Kidney (tissue), 14 donors: Measurements from ENCODE around the gene DBNDD1. TPM values are rescaled to one million over a fixed set of nuclear protein-coding genes. Genes with fewer than 3 reads are reported as not detected.

ENCODE experiments used
- DNase-seq, 5 donors: peaks; one replicate each; pipeline ENCODE4 v3.0.0-alpha.2; 2013 to 2020
- FAIRE-seq: peaks from 2 replicates; lab custom pipeline; 2012; peaks lifted over from hg19 to GRCh38; lab: Jason Lieb, UNC
- H3K27ac ChIP-seq, 2 donors: one replicate each; pipeline ENCODE4 v1.7.0; 2013; ENCODE audit warnings: low read depth in 2 of 2, low read length in 2 of 2, inconsistent platforms in 1 of 2
- H3K27me3 ChIP-seq: one replicate; pipeline ENCODE4 v1.7.1; 2013; ENCODE audit warnings: low read length, inconsistent platforms; ENCODE audit not compliant: control insufficient read depth, insufficient read depth
- H3K36me3 ChIP-seq, 3 donors: one replicate each; pipeline versions ENCODE4 v1.7.0 to v1.7.1; 2013; ENCODE audit warnings: low read length in 3 of 3, control low read depth in 1 of 3, inconsistent platforms in 1 of 3; ENCODE audit not compliant: insufficient read depth in 3 of 3, control insufficient read depth in 2 of 3
- H3K4me1 ChIP-seq, 3 donors: one replicate each; pipeline versions ENCODE4 v1.7.0 to v1.7.1; 2013; ENCODE audit warnings: low read length in 3 of 3, inconsistent platforms in 1 of 3, low read depth in 1 of 3; ENCODE audit not compliant: control insufficient read depth in 2 of 3, insufficient read depth in 2 of 3
- H3K4me3 ChIP-seq, 3 donors: one replicate each; pipeline versions ENCODE4 v1.7.0 to v1.8.1; 2013; ENCODE audit warnings: low read length in 3 of 3, control low read depth in 1 of 3, inconsistent platforms in 1 of 3
- H3K9ac ChIP-seq, 3 donors: one replicate each; pipeline versions ENCODE4 v1.7.0 to v1.7.1; 2013; ENCODE audit warnings: low read length in 3 of 3, control low read depth in 1 of 3, inconsistent platforms in 1 of 3
- H3K9me3 ChIP-seq, 3 donors: one replicate each; pipeline versions ENCODE4 v1.7.0 to v1.7.1; 2013; ENCODE audit warnings: low read length in 3 of 3, control low read depth in 1 of 3, inconsistent platforms in 1 of 3; ENCODE audit not compliant: control insufficient read depth in 2 of 3, insufficient read depth in 1 of 3
- intact Hi-C: fragments of 100-400 bp; cut with DNase I; formaldehyde crosslinking; loops from one replicate; pipeline ENCODE4 v1.11.1; 2022
- polyA plus RNA-seq: library from polyadenylated mRNA; stranded (reverse); fragments of 350-450 nt; fragmentation: Illumina TruSeq; extraction: RNeasy Lipid Tissue Mini Kit (QIAGEN cat#74804); gene quantifications from one replicate; pipeline ENCODE4 v1.2.3, GENCODE V29; 2014; ENCODE audit warnings: low read depth, low replicate concordance; ENCODE audit not compliant: insufficient read depth
- total RNA-seq: library from RNA; stranded (reverse); fragmentation: NEBNext Ultra II Directional; extraction: Animal tissue kit (Norgen Biotek cat#: 25700); gene quantifications from one replicate; pipeline ENCODE4 v1.2.1, GENCODE V29; 2021
- TF ChIP-seq, protein P1 (sequence below): IDR thresholded peaks from 3 replicates; pipeline ENCODE4 v1.5.1; 2012; ENCODE audit warnings: mild to moderate bottlenecking, moderate library complexity, borderline replicate concordance; ENCODE audit not compliant: insufficient read depth; ENCODE audit errors: extremely low read depth
- donor health status: control.
- donor health status: control.
- donor health status: control.
- donor health status: control.
- donor health status: control.
- donor health status: DM: yes; HTN: yes; CAD: no.
- donor health status: Normal renal cell carcinoma (clear cell type).

DBNDD1 gene
- total and polyA plus RNA-seq, 2 donors from 2014 or later = 15.1 to 16.3 TPM

DNA sequence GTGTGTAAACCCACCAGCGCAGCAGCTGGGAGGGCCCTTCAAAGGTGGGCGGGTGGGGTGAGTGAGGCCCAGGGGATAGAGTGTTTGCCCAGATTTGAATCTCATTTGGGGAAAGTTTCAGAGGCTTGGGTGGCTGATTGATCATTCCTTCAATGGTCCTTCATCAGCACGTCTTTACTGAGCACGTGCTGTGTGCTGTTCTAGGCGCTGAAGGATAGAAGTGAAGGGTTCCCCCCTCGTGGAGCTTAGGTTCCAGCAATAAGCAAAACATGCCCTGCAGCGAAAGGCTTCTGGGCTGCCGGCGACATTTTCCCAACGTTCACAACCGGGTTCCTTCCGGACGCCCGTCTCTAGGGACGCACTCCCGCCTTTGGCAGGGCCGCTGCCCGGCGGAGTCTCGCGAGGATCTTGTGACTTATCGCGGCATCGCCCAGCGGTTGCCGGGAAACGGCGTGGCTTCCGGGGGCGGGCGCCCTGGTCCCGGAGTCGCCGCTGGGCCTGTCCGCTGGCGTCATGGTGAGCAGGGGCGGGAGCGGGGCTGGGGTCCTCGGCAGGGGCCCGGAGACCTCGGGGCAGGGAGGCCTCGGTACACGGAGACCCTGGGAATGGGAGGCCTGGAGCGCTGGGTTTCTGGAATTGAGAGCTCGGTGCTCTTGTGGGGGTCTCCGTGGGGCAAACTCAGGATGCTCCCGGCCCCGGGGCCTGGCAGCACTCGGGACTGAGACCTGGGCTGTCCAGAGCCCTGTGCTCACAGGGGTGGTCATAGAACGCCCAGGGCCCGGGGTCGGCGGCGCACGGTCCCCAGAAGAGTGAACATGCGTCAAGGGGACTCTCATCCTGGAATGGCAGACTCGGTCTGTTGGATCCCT, 3.2 kb upstream of the DBNDD1 start:
- DNase-seq (peak; percentile 94 to 97 (median 96)), FAIRE-seq (no peak)
- Histone ChIP-seq H3K4me3 (peak overlapping the region; percentile 71 to 91 (median 71)), H3K9ac (peak overlapping the region; percentile 51 to 71 (median 52)), H3K36me3 (no peaks in the 10 kb centered on the region), H3K4me1 (peaks cover 0 to 26% (median 2%) of the 10 kb centered on the region in 3 donors), H3K27me3 (no peaks in the 10 kb centered on the region), H3K9me3 (no peaks in the 10 kb centered on the region), H3K27ac (peak overlapping the region in 1 of 2 donors; percentile 63)
- TF ChIP-seq, protein P1, sequence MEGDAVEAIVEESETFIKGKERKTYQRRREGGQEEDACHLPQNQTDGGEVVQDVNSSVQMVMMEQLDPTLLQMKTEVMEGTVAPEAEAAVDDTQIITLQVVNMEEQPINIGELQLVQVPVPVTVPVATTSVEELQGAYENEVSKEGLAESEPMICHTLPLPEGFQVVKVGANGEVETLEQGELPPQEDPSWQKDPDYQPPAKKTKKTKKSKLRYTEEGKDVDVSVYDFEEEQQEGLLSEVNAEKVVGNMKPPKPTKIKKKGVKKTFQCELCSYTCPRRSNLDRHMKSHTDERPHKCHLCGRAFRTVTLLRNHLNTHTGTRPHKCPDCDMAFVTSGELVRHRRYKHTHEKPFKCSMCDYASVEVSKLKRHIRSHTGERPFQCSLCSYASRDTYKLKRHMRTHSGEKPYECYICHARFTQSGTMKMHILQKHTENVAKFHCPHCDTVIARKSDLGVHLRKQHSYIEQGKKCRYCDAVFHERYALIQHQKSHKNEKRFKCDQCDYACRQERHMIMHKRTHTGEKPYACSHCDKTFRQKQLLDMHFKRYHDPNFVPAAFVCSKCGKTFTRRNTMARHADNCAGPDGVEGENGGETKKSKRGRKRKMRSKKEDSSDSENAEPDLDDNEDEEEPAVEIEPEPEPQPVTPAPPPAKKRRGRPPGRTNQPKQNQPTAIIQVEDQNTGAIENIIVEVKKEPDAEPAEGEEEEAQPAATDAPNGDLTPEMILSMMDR = no peak
- intact Hi-C loops = no loop called here

DNA sequence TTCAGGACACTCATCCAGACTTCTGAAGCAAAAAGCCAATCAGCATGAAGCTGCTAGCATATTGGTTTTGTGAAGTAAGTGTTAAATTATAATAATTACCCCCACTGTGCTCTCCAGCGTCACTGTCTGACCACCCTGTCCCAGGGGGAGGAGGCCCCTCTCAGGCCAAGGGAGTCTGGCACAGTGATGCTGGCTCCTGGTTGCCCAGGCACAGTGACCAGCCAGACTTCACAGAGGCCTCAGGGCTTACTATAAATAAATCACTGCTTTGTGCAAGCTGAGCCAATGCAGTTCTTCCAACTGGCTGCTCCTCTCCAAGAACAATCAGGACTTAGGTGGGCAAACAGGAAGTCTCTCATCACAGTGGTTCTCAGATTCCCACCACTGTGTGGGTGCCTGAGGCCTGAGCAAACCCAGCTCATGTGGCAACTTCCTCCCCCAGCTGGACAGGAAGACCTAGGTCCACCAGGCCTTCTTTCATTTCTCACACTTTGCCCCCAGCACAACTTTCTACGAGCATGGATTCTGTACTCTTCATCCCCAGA, 1.7 kb upstream of the DBNDD1 start:
- Histone ChIP-seq H3K4me1 (peaks cover 0 to 26% (median 2%) of the 10 kb centered on the region in 3 donors), H3K4me3 (no peak overlapping the region), H3K36me3 (no peaks in the 10 kb centered on the region), H3K9me3 (no peaks in the 10 kb centered on the region), H3K9ac (peak overlapping the region in 1 of 3 donors; percentile 15), H3K27me3 (no peaks in the 10 kb centered on the region), H3K27ac (no peak overlapping the region)
- TF ChIP-seq, protein P1 = no peak
- DNase-seq (peak in 4 of 5 donors; percentile 27 to 64 (median 39)), FAIRE-seq (no peak)
- intact Hi-C loops = no loop called here

DNA sequence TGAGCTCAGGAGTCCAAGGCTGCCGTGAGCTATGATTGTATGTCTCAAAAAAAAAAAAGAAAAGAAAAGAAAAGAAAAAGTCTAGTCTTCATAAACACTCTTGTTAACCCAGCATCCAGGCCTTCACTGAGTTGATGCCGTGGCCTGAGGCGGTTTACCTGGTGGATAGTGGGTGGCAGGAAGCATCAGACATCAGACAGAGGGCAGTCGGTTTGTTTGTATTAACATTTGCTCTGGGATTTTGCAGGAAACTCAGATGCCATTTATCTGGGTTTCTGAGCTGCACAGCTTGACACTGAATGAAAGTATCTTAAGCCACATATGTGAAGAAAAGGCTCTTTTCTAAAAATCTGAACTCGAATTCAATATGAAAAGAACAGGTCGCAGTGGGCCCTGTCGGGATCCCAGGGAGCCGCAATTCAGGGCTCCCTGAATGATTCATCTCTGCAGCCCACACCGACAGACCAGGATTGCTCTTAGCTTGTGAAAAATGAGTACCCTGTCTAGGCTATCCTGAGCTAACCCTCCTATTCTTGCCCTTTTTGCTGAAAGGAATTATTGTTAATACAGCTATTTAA, 1.1 kb upstream of the DBNDD1 start:
- Histone ChIP-seq H3K36me3 (no peaks in the 10 kb centered on the region), H3K9me3 (no peaks in the 10 kb centered on the region), H3K9ac (peak overlapping the region in 1 of 3 donors; percentile 67), H3K4me1 (peaks cover 0 to 26% (median 2%) of the 10 kb centered on the region in 3 donors), H3K4me3 (peak overlapping the region; percentile 0 to 55 (median 38)), H3K27ac (peak overlapping the region; percentile 53 to 67), H3K27me3 (no peaks in the 10 kb centered on the region)
- intact Hi-C loops = no loop called here
- TF ChIP-seq, protein P1 = no peak
- DNase-seq (no peak), FAIRE-seq (no peak)
